Stimulated activated CD8-positive, alpha-beta memory T cell treated with anti-CD3 and anti-CD28 coated beads, Interleukin-2, amount 100 ng/mL, for 1 hour (primary cell): ENCODE measurements around the gene ELOVL2.
"Not testable (repeated sequence)": the region's sequence is repeated elsewhere in the genome, so short reads cannot be mapped to it uniquely, and the experiment has no call there.

ENCODE experiments used
- DNase-seq, 2 donors: peaks; one replicate each; pipeline ENCODE4 v3.0.0-alpha.2; 2020; ENCODE audit warnings: low read depth in 2 of 2

Gene ELOVL2, protein sequence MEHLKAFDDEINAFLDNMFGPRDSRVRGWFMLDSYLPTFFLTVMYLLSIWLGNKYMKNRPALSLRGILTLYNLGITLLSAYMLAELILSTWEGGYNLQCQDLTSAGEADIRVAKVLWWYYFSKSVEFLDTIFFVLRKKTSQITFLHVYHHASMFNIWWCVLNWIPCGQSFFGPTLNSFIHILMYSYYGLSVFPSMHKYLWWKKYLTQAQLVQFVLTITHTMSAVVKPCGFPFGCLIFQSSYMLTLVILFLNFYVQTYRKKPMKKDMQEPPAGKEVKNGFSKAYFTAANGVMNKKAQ

DNA sequence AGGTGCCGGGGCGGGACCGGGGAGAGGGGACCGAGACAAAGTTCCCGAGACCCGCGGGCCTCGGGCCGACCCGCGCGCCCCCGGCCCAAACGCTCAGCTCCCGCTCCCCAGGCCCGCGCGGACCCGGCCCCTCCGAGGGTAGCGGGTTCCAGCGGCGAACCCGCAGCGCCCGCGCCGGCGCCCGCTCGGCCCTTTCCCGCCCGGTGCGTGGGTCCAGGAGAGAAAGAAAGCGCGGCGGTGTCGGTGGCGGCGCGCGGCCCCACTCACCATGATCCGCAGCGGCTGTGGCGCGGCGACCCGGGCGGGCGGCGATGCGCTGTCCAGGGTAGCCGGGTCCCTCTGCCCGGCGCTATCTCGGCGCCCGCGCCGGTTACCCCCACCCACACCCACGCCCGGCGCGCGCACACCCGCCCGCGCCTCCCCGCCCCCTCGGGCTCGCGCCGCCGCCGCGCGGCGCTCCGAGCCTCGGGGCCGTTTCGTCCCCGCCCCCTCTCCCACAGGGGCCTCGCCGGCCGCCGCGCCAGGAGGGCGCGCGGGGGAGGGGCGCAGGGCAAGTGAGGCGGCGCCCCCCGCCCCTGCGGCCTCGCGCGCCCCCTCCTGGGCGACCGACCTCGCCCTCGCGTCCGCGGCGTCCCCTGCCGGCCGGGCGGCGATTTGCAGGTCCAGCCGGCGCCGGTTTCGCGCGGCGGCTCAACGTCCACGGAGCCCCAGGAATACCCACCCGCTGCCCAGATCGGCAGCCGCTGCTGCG lies at the start of gene ELOVL2:
Gene ELOVL2 (minus strand): TSS at position 345 of the 751 bp plus-strand sequence. CDS start 75 bp downstream, at position 270.
- DNase-seq = no peak

DNA sequence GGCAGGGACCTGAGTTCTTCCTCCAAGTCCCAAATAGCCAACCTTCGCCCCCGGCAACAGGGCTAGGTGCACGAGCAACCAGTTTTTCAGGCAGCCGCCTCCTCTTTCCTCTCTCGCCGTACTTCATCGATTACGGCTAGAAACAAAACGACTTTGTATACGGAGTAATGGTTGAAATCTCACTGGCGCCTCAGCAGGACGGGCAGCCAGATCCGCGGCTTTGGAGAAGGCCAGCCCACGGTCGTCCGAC lies 49.2 kb upstream of the ELOVL2 start:
- DNase-seq = no peak

DNA sequence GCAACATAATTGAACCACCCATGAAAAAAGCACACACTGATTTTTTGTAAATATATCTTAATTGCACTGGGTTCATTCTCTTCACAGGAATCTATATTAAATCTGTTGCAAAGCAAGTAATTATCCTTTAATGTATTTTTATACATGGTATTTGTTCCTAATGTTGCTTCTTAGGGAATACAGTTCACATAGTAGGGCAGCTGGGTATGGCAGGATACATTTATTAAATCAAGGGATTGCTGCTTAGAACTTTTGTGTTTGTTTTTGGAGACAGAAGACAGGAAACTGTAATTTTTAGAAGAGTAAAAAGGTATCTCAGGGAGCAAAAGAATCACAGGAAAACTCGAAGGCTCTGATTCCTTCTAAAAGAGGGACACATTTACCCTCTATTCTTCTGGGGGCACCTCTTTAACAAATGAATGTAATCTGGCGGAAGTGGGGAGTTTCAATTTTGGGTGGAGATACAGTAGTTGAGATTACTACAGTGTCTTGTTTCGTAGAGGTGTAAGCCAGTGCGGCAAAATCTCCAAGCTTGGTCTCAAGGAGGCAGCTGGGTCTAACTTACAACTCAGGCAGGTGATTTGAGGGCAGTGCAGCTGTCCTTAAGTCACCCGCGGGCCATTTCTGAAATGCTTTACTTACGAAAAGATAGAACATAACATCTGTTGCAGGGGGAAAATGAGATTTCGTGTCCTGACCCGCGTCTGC lies 48.7 kb upstream of the ELOVL2 start:
- DNase-seq = no peak

DNA sequence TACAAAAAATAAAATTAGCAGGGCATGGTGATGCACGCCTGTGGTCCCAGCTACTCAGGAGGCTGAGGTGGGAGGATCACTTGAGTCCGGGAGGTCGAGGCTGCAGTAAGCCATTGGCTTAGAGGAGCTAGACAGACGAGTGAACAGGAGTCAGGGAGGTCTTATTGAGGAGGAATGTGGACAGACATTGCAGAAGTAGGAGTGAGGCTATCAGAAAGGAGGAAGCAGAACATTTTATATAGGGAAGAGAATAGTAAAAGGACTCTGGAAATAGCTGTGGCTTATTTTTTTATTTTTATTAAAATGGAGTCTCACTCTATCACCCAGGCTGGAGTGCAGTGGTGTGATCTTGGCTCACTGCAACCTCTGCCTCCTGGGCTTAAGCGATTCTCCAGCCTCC lies 47.0 kb upstream of the ELOVL2 start:
- DNase-seq = not testable (repeated sequence)

DNA sequence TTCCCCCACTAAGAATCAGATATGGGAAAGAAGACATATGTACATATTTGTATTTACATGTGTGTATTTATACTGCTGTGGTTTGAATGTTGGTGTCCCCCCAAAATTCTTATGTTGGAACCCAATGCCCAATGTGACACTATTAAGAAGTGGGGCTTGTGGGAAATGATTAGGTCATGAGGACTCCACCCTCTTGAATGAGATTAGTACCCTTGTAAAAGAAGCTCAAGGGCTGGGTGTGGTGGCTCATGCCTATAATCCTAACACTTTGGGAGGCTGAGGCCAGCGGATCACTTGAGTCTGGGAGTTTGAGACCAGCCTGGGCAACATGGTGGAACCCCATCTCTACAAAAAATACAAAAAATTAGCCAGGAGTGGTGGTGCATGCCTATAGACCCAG lies 45.6 kb upstream of the ELOVL2 start:
- DNase-seq = no peak

DNA sequence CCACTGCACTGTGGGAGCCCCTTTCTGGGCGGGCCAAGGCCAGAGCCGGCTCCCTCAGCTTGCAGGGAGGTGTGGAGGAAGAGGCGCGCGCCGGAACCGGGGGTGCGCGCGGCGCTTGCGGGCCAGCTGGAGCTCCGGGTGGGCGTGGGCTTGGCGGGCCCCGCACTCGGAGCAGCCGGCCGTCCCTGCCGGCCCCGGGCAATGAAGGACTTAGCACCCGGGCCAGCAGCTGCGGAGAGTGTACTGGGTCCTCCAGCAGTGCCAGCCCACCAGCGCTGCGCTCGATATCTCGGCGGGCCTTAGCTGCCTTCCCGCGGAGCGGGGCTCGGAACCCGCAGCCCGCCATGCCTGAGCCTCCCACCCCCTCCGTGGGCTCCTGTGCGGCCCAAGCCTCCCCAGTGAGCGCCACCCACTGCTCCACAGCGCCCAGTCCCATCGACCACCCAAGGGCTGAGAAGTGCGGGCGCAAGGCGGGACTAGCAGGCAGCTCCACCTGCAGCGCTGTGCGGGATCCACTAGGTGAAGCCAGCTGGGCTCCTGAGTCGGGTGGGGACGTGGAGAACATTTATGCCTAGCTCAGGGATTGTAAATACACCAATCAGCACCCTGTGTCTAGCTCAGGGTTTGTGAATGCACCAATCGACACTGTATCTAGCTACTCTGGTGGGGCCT lies 43.2 kb upstream of the ELOVL2 start:
- DNase-seq = not testable (repeated sequence)

DNA sequence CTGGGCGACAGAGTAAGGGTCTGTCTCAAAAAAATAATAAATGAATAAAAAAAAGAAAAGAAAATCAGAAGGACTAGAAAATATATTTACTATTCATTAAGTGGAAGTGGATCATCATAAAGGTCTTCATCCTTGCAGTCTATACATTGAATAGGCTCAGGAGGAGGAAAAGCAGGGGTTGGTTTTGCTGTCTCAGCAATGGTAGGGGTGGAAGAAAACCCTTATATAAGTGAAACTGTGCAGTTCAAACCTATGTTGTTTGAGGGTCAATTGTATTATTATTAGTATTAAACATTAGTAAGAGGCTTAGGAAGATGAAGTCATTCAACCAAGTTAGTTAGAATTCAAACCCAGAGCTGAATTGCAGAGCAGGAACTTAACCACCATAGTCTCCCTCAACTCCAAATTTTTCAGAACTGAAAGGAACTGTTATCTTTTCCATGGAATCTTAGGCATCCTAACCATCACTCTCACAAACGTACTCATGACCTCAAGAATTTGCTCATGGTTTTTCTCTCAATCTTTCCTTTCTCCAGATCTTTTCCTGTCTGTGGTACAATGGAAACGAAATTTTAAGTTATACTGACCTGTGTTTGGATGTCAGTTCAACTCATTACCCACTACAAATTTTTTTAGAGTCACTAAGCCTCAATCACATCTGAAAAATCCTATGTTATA lies 41.8 kb upstream of the ELOVL2 start:
- DNase-seq = no peak

DNA sequence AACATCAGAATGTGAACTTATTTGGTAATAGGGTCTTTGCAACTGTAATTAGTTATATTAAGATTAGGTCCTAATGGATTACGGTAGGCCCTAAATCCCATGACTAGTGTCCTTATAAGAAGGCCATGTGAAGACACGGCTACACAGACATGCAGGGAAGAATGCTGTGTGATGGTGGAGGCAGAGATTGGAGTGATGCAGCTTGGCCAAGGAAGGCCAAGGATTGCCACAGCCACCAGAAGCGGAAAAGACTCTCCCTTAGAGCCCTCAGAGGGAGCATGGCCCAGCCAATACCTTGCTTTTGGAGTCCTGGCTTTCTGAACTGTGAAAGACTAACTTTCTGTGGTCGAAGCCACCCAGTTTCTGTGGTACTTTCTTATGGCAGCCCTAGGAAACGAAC lies 39.9 kb upstream of the ELOVL2 start:
- DNase-seq = no peak

DNA sequence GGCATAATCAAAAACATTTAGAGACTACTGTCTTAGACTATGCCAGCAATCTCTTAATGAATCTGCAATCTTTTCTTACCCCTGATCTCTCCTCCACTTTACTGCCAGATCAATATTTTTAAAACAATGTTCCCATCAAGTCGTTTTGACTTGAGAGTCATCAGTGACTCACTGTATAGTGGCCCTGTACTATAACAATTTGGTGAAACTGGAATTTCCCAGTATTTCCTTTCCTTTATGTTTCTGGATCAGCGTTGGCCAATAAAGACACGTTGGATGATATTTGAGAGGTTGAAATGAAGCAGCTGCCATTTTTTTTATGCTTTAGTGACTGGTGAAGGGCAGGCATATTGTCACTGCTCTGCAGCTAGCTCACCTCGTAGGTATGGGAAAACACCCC lies 39.4 kb upstream of the ELOVL2 start:
- DNase-seq = no peak

DNA sequence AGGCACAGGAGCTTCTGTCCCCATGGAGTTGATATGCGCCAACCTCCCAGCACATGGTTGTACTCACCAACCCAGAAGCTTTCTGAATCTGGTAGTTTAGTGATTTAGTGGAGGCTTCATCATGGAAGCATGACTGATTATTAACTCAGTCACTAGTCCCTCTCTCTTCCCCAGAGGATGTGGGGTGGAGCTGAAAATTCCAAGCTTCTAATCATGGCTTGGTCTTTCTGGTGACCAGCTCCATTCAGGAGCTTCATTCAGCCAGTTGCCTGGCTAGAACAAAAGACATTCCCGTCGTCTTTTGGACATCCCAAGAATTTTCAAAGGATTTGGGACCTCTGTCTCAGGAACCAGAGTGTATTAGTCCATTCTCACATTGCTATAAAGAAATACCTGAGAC lies 36.2 kb upstream of the ELOVL2 start:
- no peak for DNase-seq

DNA sequence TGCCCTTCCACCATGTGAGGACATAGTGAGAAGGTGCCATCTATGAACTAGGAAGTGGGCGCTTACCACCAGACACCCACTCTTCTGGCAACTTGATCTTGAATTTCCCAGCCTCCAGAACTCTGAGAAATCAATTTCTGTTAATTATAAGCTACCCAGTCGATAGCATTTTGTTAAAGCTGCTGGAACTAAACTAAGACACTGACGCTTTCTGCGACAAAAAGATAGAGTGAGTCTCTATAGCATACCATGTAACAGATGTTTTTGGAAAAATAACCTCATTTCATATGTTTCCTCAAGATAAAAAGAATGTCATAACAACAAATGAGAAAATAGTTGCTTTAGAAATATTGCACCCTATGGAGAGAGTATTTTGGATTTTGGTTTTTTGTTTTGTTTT lies 34.2 kb upstream of the ELOVL2 start:
- no peak for DNase-seq

DNA sequence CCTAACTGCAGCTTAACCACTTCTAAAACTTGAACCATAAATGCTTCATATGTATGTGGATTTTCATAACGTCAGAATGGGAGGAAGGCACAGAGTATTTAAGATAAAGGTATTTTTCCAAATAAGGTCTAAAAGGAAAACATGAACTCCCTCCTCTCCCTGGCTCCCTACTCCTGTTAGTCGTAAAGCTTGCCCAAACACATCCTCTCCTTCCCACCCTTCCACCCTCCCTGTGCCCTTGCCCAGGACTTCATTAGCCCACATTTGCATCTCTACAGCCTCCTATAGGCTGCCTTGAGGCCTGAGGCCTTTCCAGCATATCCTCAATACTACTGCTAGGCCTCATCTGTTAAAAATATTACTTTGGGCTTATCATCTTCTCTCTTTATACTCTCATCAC lies 32.4 kb upstream of the ELOVL2 start:
- no peak for DNase-seq

DNA sequence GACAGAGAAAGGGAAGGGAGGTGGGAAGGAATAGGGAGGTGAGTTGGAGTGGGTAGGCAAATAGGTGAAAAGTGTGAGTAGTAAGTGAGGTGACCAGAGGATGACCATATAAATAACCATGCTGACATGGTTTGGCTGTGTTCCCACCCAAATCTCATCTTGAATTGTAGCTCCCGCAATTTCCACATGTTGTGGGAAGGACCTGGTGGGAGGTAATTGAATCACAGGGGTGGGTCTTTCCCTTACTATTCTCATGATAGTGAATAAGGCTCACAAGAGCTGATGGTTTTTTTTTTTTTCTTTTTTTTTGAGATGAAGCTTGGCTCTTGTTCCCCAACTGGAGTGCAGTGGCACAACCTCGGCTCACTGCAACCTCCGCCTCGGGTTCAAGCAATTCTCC lies 28.0 kb upstream of the ELOVL2 start:
- DNase-seq = no peak

DNA sequence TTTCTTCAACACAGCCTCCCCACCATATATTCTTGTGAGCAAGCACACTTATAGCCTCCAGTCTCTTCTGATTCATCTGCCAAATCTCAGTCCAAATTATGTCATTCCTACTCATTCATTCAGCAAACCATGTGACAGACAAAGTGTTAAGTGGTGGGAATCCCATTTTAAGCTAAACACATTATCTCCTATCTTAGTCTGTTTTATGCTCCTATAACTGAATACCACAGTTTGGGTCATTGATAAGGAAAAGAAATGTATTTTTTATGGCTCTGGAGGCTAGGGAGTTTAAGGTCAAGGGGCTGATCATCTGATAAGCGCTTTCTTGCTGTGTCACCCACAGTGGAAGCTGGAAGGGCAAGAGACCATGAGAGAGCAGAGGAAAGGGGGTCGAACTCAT lies 25.7 kb upstream of the ELOVL2 start:
- DNase-seq = no peak

DNA sequence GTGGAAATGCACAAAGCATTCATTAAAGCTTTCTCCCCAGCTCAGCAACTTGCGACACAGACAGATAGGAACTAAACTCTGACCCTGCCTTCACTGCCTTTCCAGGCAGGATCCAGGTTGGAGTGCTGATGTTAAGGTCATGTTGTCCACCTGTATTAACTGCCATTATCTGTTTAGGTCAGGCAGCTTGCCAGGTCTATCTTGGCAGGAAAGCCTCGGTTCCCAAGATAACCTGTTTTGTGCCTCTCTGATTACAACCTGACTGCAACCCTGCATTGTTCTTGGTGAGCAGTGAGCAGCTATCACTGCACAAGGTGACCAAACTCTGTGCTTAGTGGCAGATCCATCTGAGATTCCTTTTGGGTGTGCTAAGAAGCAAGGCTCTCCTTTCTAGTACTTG lies 23.2 kb upstream of the ELOVL2 start:
- no peak for DNase-seq

DNA sequence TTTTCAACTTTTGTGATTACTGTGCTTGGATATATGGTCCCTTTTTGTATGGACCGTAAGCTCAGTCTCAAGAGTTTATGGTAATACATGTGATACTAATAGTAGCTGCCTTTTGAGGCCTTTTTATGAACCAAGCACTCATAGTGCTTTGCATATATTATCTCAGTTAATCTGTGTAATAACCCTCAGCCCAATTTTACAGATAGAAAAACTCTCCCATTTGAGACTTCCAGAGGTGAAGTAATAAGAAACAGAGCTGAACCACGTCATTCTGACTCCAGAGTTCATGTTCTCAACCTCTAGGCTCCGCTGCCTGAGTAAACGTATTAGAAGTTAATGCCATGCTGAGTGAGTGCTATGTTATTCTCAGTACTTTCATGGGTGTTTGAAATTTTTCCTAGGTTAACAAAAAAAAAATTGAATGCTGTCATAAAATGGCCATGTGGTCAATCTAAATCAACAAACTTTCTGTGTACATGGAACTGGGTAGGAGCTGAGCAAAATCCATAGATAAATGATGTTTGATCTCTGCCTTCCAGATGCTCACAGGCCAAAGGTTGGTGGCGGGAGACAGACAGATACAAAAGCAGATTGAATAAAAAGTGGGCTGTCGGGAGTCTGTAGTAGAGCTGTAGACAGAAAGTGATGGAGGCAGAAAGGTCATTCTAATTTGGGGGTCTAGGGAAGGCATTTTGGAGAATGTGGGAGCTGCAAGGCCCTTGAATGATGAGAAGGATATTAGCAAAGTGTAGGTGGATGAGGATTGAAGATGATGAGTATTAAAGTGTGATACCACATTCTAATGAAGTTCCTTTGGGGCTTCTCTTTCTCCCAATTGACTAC lies 22.6 kb upstream of the ELOVL2 start:
- DNase-seq = no peak

DNA sequence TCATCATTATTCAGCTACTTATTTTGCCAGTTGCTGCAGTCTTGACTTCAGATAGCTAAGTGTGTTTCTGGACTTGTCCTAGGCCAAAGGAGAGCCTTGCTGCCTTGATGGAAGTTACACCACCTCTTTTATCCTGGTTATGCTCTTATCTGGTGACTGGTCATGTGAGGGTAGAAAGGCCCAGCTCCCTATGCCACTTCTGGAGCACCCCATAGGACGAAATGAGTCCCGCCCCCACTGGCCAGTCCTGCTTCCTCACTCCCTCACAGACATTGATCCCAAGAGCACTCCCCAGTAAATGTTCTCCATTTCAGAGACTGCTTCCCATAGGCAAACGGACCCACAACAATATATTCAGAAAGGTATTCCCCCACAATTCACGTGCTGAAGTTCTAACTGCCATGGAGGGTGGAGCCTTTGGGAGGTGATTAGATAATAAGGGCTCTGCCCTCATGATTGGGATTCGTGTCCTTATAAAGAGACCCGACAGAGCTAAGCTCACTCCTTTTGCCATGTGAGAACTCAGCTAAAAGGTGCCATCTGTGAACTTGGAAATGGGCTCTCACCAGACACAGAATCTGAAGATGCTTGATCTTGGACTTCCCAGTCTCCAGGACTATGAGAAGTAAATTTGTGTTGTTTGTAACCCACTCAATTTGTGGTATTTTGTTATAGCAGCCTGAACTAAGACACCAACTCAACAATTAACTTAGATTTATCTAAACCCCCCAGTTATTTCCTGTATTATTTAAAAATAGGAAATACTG lies 21.5 kb upstream of the ELOVL2 start:
- no peak for DNase-seq

DNA sequence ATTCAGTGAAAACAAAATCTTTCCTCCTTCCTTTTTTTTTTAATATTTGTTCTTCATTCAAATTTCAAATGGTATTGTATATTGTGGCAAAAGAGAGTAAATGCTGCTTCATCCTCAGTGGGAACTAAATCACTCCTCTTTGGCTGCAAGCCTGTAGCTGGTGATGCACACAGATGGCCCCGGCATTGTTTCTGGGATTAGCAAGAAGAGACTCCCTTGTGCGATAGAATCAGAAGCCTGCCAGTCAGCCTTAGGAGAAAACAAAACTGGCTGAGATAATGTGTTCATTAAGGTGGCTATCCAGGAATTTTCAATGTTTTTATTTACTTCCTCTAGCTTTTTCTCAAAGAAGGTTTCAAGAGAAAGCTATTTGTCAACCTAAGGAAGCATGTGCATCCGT lies 20.7 kb upstream of the ELOVL2 start:
- DNase-seq = no peak

DNA sequence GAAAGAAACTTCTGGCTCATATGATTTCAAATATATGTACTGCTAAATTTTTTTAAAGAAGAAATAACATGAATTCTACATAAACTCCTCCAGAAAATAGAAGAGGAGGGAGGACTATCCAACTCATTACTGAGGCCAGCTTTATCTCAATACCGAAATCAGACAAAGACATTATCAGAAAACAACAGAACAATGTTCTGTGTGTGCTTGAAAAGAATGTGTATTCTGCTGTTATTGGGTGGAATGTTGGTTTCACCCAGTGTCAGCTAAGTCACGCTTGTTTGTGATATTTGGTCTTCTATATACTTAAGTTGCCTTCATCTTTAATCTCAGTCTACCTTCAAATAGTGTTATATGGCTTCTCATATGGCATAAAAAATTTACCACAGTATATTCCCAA lies 18.6 kb upstream of the ELOVL2 start:
- DNase-seq = no peak

DNA sequence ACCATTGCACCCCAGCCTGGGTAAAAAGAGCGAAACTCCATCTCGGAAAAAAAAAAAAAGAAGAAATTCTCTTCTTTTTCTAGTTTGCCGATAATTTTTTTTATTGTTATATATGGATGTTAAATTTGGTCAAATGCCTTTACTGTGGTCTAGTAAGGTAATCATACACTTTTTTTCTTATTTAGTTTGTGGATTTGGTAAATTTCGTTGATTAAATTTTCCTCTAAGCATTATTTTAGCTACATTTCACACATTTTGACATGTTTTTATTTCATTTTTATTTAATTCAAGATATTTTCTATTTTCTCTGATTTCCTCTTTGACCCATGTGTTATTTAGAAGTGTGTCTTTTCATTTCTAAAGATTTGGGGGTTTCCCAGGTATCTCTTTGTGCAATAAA lies 18.0 kb upstream of the ELOVL2 start:
- no peak for DNase-seq
